Vagina (tissue), 2 donors: Measurements from ENCODE around the gene GRAMD2B. TPM values are rescaled to one million over a fixed set of nuclear protein-coding genes. Genes with fewer than 3 reads are reported as not detected.
A peak's percentile ranks its signal among the peaks of the same experiment; 100 is the strongest.

Source experiments
- DNase-seq, 2 donors: peaks; one replicate each; pipeline ENCODE4 v3.0.0-alpha.2; 2017; ENCODE audit errors: extremely low spot score in 2 of 2
- H3K27ac ChIP-seq: fragments of 200-600 bp; sonication (generic); one replicate; pipeline ENCODE4 v1.5.1; 2019
- H3K27me3 ChIP-seq: fragments of 200-600 bp; sonication (generic); one replicate; pipeline ENCODE4 v1.5.1; 2019
- H3K36me3 ChIP-seq, 2 donors: fragments of 200-600 bp; sonication (generic); one replicate each; pipeline ENCODE4 v1.5.1; 2017 to 2019
- H3K4me1 ChIP-seq: fragments of 200-600 bp; sonication (generic); one replicate; pipeline ENCODE4 v1.5.1; 2019
- H3K4me3 ChIP-seq, 2 donors: fragments of 200-600 bp; sonication (generic); 1 replicate in 1 of 2; 2 replicates in 1 of 2; pipeline ENCODE4 v1.5.1; 2016 to 2019
- H3K9me3 ChIP-seq: fragments of 200-600 bp; sonication (generic); one replicate; pipeline ENCODE4 v1.5.1; 2019
- CTCF ChIP-seq, 3 experiments: fragments of 450-650 bp in 2 of 3; fragments of 200-600 bp in 1 of 3; sonication (generic) in 1 of 3; IDR thresholded peaks; one replicate each; pipeline ENCODE4 v1.5.1; 2017 to 2019; ENCODE audit warnings: antibody characterized with exemption in 3 of 3, mild to moderate bottlenecking in 2 of 3, moderate library complexity in 2 of 3
- POLR2A ChIP-seq, 2 donors: fragments of 450-650 bp; IDR thresholded peaks; one replicate each; pipeline ENCODE4 v1.6.1; 2017; ENCODE audit warnings: antibody characterized with exemption in 2 of 2, mild to moderate bottlenecking in 2 of 2, moderate library complexity in 2 of 2
- POLR2AphosphoS5 ChIP-seq, 2 donors: sonication (generic); formaldehyde crosslinking; IDR thresholded peaks; one replicate each; pipeline ENCODE4 v1.9.0; 2017; ENCODE audit warnings: antibody characterized with exemption in 2 of 2, mild to moderate bottlenecking in 2 of 2, low read depth in 1 of 2; ENCODE audit not compliant: insufficient read depth in 1 of 2
- intact Hi-C: fragments of 100-400 bp; cut with DNase I; formaldehyde crosslinking; loops from one replicate; pipeline ENCODE4 v1.15.1; 2023
- total RNA-seq: library from RNA; depleted of rRNA; stranded (reverse); fragments of >200 nt; gene quantifications from one replicate; pipeline ENCODE4 v1.2.3, GENCODE V29; 2016

GRAMD2B gene
- total RNA-seq, 1 donor from 2014 or later: 76.9 TPM

GRCh38 chr5:126527892-126528291 lies 104.7 kb downstream of the GRAMD2B start:
- TF ChIP-seq CTCF (IDR thresholded peaks at IDR 0.05) (no peak), POLR2A (IDR thresholded peaks at IDR 0.05) (no peak), POLR2AphosphoS5 (IDR thresholded peaks at IDR 0.05; ENCODE audit: insufficient read depth in 1 of 2, low read depth in 1 of 2) (no peak)
- Histone ChIP-seq H3K9me3 (no peaks in the 10 kb centered on the region), H3K4me3 (no peak overlapping the region), H3K27me3 (no peaks in the 10 kb centered on the region), H3K27ac (no peak overlapping the region), H3K4me1 (peaks cover 11% of the 10 kb centered on the region), H3K36me3 (no peaks in the 10 kb centered on the region)
- no peak for DNase-seq
- intact Hi-C loops: no loop called here

- no peak for TF ChIP-seq POLR2A (IDR thresholded peaks at IDR 0.05)
- peak in 1 of 2 donors; percentile 14 for TF ChIP-seq POLR2AphosphoS5 (IDR thresholded peaks at IDR 0.05; ENCODE audit: insufficient read depth in 1 of 2, low read depth in 1 of 2)
- H3K27me3 ChIP-seq: no peaks in the 10 kb centered on the region
- H3K9me3 ChIP-seq: no peaks in the 10 kb centered on the region
- H3K27ac ChIP-seq: peak overlapping the region; percentile 62
- no peak overlapping the region for H3K4me3 ChIP-seq
- DNase-seq: peak in 1 of 2 donors; percentile 84
- no peaks in the 10 kb centered on the region for H3K36me3 ChIP-seq
- intact Hi-C loops: no loop called here
- no peaks in the 10 kb centered on the region for H3K4me1 ChIP-seq
Observed at GRCh38 chr5:126531543-126532120, 108.4 kb downstream of the GRAMD2B start.

- intact Hi-C loops: no loop called here
- no peaks in the 10 kb centered on the region for H3K27me3 ChIP-seq
- H3K4me1 ChIP-seq: peaks cover 8% of the 10 kb centered on the region
- H3K27ac ChIP-seq: no peak overlapping the region
- TF ChIP-seq CTCF (IDR thresholded peaks at IDR 0.05) (no peak), POLR2AphosphoS5 (IDR thresholded peaks at IDR 0.05; ENCODE audit: insufficient read depth in 1 of 2, low read depth in 1 of 2) (no peak), POLR2A (IDR thresholded peaks at IDR 0.05) (no peak)
- no peak for DNase-seq
- no peaks in the 10 kb centered on the region for H3K36me3 ChIP-seq
- H3K9me3 ChIP-seq: no peaks in the 10 kb centered on the region
- H3K4me3 ChIP-seq: no peak overlapping the region
Observed at GRCh38 chr5:126534553-126534952, 111.3 kb downstream of the GRAMD2B start.

GRCh38 chr5:126535856-126536545 lies 112.8 kb downstream of the GRAMD2B start:
- DNase-seq: no peak
- Histone ChIP-seq H3K36me3 (no peaks in the 10 kb centered on the region), H3K9me3 (no peaks in the 10 kb centered on the region), H3K4me1 (peaks cover 8% of the 10 kb centered on the region), H3K27me3 (no peaks in the 10 kb centered on the region), H3K27ac (no peak overlapping the region), H3K4me3 (no peak overlapping the region)
- no peak for TF ChIP-seq POLR2A (IDR thresholded peaks at IDR 0.05)
- no peak for TF ChIP-seq CTCF (IDR thresholded peaks at IDR 0.05)
- intact Hi-C loops: loop anchor here (5.0 kb wide), 1 partner anchor 179 kb away; no protein-coding TSS in a partner anchor

GRCh38 chr5:126536874-126537273 lies 113.7 kb downstream of the GRAMD2B start:
- Histone ChIP-seq H3K4me3 (no peak overlapping the region), H3K36me3 (no peaks in the 10 kb centered on the region), H3K4me1 (peaks cover 8% of the 10 kb centered on the region), H3K27ac (no peak overlapping the region), H3K9me3 (no peaks in the 10 kb centered on the region), H3K27me3 (no peaks in the 10 kb centered on the region)
- no peak for DNase-seq
- TF ChIP-seq POLR2AphosphoS5 (IDR thresholded peaks at IDR 0.05; ENCODE audit: insufficient read depth in 1 of 2, low read depth in 1 of 2) (no peak), POLR2A (IDR thresholded peaks at IDR 0.05) (no peak), CTCF (IDR thresholded peaks at IDR 0.05) (no peak)
- intact Hi-C loops: loop anchor here (5.0 kb wide), 1 partner anchor 180 kb away; no protein-coding TSS in a partner anchor
